ENCODE data around the gene FANCM. TPM values are rescaled to one million over a fixed set of nuclear protein-coding genes. Genes with fewer than 3 reads are reported as not detected.
A peak's percentile ranks its signal among the peaks of the same experiment; 100 is the strongest.

The FANCM gene, protein sequence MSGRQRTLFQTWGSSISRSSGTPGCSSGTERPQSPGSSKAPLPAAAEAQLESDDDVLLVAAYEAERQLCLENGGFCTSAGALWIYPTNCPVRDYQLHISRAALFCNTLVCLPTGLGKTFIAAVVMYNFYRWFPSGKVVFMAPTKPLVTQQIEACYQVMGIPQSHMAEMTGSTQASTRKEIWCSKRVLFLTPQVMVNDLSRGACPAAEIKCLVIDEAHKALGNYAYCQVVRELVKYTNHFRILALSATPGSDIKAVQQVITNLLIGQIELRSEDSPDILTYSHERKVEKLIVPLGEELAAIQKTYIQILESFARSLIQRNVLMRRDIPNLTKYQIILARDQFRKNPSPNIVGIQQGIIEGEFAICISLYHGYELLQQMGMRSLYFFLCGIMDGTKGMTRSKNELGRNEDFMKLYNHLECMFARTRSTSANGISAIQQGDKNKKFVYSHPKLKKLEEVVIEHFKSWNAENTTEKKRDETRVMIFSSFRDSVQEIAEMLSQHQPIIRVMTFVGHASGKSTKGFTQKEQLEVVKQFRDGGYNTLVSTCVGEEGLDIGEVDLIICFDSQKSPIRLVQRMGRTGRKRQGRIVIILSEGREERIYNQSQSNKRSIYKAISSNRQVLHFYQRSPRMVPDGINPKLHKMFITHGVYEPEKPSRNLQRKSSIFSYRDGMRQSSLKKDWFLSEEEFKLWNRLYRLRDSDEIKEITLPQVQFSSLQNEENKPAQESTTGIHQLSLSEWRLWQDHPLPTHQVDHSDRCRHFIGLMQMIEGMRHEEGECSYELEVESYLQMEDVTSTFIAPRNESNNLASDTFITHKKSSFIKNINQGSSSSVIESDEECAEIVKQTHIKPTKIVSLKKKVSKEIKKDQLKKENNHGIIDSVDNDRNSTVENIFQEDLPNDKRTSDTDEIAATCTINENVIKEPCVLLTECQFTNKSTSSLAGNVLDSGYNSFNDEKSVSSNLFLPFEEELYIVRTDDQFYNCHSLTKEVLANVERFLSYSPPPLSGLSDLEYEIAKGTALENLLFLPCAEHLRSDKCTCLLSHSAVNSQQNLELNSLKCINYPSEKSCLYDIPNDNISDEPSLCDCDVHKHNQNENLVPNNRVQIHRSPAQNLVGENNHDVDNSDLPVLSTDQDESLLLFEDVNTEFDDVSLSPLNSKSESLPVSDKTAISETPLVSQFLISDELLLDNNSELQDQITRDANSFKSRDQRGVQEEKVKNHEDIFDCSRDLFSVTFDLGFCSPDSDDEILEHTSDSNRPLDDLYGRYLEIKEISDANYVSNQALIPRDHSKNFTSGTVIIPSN (N-terminal part only)
- total RNA-seq, result 10 to 100 TPM; 17.5 to 24.8 TPM

DNA sequence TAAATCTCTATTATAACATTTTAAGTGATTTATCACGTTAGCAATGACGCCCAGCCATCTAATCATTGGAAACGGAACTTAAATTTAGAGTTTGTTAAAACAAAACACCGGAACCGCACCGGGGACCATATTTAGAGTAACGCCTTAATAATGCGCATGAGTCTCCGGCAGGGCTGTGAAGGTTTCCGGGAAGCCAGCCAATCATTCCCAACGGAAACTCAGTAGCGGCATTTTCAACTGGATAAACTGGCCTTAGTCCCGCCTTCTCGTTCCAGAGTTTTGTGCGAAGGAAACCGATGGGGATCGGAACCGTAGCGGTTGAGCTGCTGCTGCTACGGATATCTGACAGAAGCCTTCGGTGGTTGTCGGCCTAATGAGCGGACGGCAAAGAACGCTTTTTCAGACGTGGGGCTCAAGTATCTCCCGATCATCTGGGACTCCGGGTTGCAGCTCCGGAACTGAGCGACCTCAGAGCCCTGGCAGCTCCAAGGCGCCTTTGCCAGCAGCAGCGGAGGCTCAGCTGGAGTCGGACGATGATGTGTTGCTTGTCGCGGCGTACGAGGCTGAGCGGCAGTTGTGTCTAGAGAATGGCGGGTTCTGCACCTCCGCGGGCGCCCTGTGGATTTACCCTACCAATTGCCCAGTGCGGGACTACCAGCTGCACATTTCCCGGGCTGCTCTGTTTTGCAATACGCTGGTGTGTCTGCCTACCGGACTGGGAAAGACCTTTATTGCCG, at the start of gene FANCM:
Gene FANCM, plus strand, starts transcription at position 272 of the 737 bp plus-strand sequence. Its CDS starts 102 bp downstream, at position 374.
- Mint-ChIP-seq H3K36me3 (peaks cover 15 to 23% of the 10 kb centered on the region in 2 donors), H3K9me3 (no peaks in the 10 kb centered on the region), H3K27ac (peak within 1 kb of the TSS; percentile 97 to 100)
- ATAC-seq (peak; percentile 63 to 68), DNase-seq (ENCODE audit: low spot score in 2 of 2) (peak; percentile 78 to 83)

DNA sequence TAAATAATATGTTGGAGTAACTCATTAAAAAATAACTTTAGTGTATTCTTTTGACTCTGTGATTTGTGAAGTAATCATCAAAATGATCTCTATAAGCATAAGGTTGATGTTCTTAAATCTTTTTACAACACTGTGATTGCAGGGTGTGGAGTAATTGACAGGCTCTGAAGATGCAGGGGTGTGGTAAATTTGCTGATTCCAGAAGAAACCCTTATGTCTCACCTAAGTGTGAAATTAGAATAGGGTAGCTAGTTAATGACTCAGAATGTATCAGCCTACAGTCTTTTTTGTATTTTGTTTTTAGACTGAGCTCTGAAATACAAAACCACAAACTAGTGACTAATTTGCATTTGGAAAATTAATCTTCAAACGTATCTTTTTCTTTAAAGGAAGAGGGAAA, 45.9 kb upstream of the FANCM start:
- DNase-seq (ENCODE audit: low spot score in 2 of 2), result no peak

DNA sequence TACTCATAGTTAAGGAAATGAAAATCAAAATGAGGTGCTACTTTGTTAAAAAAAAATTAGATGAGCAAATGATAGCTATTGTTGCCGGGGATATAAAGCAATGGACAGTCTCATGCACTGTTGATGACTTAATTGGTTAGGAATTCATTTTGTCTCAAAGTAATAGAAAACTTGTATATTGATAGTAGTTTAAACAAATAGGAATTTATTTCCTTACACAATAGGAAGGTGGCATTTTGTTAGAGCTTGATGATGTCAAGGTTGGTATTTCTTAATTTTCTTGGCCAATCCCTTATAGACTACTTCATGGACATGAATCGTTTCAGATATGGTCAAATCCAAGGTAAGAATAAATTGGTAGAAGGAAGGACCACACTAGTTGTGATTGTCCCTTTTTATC, 44.0 kb upstream of the FANCM start:
- ATAC-seq (no peak), DNase-seq (ENCODE audit: low spot score in 2 of 2) (no peak)
- Mint-ChIP-seq H3K27ac (peak overlapping the region in 1 of 2 donors; percentile 97), H3K9me3 (no peaks in the 10 kb centered on the region), H3K36me3 (peaks cover 0 to 44% of the 10 kb centered on the region in 2 donors)

More for the DNA sequence above, 45.9 kb upstream of the FANCM start:
- peak overlapping the region; percentile 39 to 96 for H3K27ac Mint-ChIP-seq
- peaks cover 7 to 42% of the 10 kb centered on the region in 2 donors for H3K36me3 Mint-ChIP-seq
- ATAC-seq, result peak; percentile 99 to 100
- no peaks in the 10 kb centered on the region for H3K9me3 Mint-ChIP-seq

- Mint-ChIP-seq H3K27ac (no peak overlapping the region), H3K9me3 (no peaks in the 10 kb centered on the region), H3K36me3 (peaks cover 10 to 56% of the 10 kb centered on the region in 2 donors)
- no peak for DNase-seq (ENCODE audit: low spot score in 2 of 2)
- ATAC-seq, result no peak
Observed at GRCh38 chr14:45094275-45094674, 41.5 kb upstream of the FANCM start.

DNA sequence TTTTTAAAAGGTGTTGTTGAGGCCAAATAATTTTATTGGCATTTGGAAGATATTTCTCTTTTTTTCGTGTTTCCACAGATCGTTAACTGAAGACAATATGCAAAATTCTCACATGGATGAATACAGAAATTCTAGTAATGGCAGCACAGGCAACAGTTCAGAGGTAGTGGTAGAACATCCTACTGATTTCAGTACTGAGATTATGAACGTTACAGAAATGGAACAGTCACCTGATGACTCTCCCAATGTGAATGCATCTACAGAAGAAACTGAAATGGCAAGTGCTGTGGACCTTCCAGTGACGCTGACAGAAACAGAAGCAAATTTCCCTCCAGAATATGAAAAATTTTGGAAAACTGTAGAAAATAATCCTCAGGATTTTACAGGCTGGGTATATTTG, 40.6 kb upstream of the FANCM start:
- no peak overlapping the region for H3K27ac Mint-ChIP-seq
- peak; percentile 77 to 93 for ATAC-seq

GRCh38 chr14:45096218-45096617, 39.5 kb upstream of the FANCM start:
- Mint-ChIP-seq H3K36me3 (peaks cover 10 to 50% of the 10 kb centered on the region in 2 donors), H3K27ac (no peak overlapping the region), H3K9me3 (no peaks in the 10 kb centered on the region)
- DNase-seq (ENCODE audit: low spot score in 2 of 2), result no peak
- ATAC-seq, result no peak

More for the DNA sequence above, 40.6 kb upstream of the FANCM start:
- H3K36me3 Mint-ChIP-seq, result peaks cover 10 to 56% of the 10 kb centered on the region in 2 donors
- no peak for DNase-seq (ENCODE audit: low spot score in 2 of 2)
- H3K9me3 Mint-ChIP-seq, result no peaks in the 10 kb centered on the region

- H3K9me3 Mint-ChIP-seq, result no peaks in the 10 kb centered on the region
- H3K36me3 Mint-ChIP-seq, result peaks cover 0 to 11% of the 10 kb centered on the region in 2 donors
- no peak for ATAC-seq
- no peak for DNase-seq (ENCODE audit: low spot score in 2 of 2)
- H3K27ac Mint-ChIP-seq, result no peak overlapping the region
Observed at GRCh38 chr14:45103806-45104205, 31.9 kb upstream of the FANCM start.

DNA sequence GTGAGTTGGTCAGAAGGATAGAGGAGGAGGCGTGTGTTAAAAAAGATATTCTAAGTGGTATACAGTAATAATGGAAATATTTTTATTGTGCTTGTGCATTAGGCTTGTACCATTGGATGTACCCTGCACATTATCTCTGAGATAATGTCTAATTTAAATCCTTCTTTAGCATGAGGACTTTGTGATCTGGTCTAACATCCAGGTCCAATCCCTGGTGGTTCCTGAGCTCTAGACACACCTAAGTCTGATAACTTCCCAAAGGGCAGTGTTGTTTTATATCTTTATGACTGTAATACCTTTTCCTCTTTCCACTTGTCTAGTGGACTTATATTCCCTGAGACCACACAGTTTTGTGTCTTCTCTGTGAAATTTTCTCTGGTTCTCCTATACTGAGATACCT, 31.2 kb upstream of the FANCM start:
- DNase-seq (ENCODE audit: low spot score in 2 of 2) (no peak), ATAC-seq (no peak)
- no peak overlapping the region for H3K27ac Mint-ChIP-seq
- H3K9me3 Mint-ChIP-seq, result no peaks in the 10 kb centered on the region
- peaks cover 0 to 6% of the 10 kb centered on the region in 2 donors for H3K36me3 Mint-ChIP-seq

GRCh38 chr14:45112896-45113781, 22.6 kb upstream of the FANCM start:
- ATAC-seq (peak in 1 of 2 donors; percentile 45), DNase-seq (ENCODE audit: low spot score in 2 of 2) (no peak)
- peaks cover 12 to 17% of the 10 kb centered on the region in 2 donors for H3K36me3 Mint-ChIP-seq

DNA sequence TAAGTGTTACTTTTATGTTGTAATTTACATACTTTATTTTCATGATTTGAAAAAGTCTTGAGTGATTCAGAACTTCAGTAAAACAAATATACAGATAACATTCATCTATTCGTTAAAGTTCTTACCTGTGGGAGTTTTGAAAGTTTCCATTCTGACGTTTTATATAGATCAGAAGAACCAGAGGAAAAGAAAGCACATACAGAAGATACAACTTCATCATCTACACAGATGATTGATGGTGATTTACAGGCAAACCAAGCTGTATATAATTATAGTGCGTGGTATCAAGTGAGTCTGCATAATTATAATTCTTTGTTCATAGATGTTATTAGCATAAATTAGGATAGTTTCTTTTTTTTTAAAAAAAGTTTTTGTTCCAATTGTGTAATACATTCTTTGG, 21.4 kb upstream of the FANCM start:
- H3K9me3 Mint-ChIP-seq, result no peaks in the 10 kb centered on the region
- H3K27ac Mint-ChIP-seq, result peak overlapping the region in 1 of 2 donors; percentile 15
- peaks cover 12 to 25% of the 10 kb centered on the region in 2 donors for H3K36me3 Mint-ChIP-seq
- peak; percentile 73 to 95 for ATAC-seq
- DNase-seq (ENCODE audit: low spot score in 2 of 2), result no peak

More at GRCh38 chr14:45112896-45113781, 22.6 kb upstream of the FANCM start:
- peak overlapping the region; percentile 76 to 89 for H3K27ac Mint-ChIP-seq
- no peaks in the 10 kb centered on the region for H3K9me3 Mint-ChIP-seq

- peaks cover 7 to 24% of the 10 kb centered on the region in 2 donors for H3K36me3 Mint-ChIP-seq
- ATAC-seq, result no peak
Observed at GRCh38 chr14:45118594-45118993, 17.1 kb upstream of the FANCM start.

GRCh38 chr14:45120096-45120495, 15.6 kb upstream of the FANCM start:
- ATAC-seq (no peak), DNase-seq (ENCODE audit: low spot score in 2 of 2) (no peak)
- Mint-ChIP-seq H3K36me3 (peaks cover 5 to 29% of the 10 kb centered on the region in 2 donors), H3K9me3 (no peaks in the 10 kb centered on the region), H3K27ac (no peak overlapping the region)

More at GRCh38 chr14:45118594-45118993, 17.1 kb upstream of the FANCM start:
- Mint-ChIP-seq H3K27ac (peak overlapping the region in 1 of 2 donors; percentile 9), H3K9me3 (no peaks in the 10 kb centered on the region)
- no peak for DNase-seq (ENCODE audit: low spot score in 2 of 2)

DNA sequence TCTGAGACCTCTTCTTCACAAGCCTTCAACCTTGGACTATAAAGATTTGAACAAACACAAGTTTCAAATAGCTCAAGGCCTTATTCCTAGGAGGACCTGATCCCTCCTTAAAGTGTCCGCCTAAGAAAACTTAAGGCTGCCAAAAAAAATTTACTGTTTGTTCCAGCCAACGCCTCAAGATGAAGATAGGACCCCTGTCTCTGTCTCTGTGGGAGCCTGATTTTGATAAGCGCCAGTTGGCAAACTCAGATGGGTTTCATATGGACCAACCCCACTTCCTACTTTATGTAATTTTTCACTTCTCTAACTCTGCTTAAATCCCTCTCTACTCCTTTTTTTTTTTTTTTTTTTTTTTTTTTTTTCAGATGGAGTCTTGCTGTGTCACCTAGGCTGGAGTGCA, 12.5 kb upstream of the FANCM start:
- ATAC-seq (no peak), DNase-seq (ENCODE audit: low spot score in 2 of 2) (no peak)
- H3K27ac Mint-ChIP-seq, result no peak overlapping the region
- no peaks in the 10 kb centered on the region for H3K9me3 Mint-ChIP-seq
- H3K36me3 Mint-ChIP-seq, result peaks cover 5 to 31% of the 10 kb centered on the region in 2 donors

- no peaks in the 10 kb centered on the region for H3K9me3 Mint-ChIP-seq
- H3K36me3 Mint-ChIP-seq, result peaks cover 0 to 25% of the 10 kb centered on the region in 2 donors
- DNase-seq (ENCODE audit: low spot score in 2 of 2) (no peak), ATAC-seq (no peak)
- H3K27ac Mint-ChIP-seq, result no peak overlapping the region
Observed at GRCh38 chr14:45125754-45126153, 10.0 kb upstream of the FANCM start.

Measured in activated naive CD4-positive, alpha-beta T cell treated with anti-CD3 and anti-CD28 coated beads, Interleukin-2, amount 50 U/mL, for 72 hours (primary cell).